K562 (cell line): ENCODE measurements around the gene UBE2Q1.

Experiments
- PHF8 ChIP-seq: fragments of 200-600 bp; sonication (generic); IDR thresholded peaks from 2 replicates; pipeline ENCODE4 v1.6.1; 2012; ENCODE audit warnings: mixed run types, mild to moderate bottlenecking, inconsistent platforms, low read length, moderate library complexity, borderline replicate concordance
- REST ChIP-seq, 2 experiments: fragments of 450-650 bp; formaldehyde crosslinking in 1 of 2; IDR thresholded peaks; 2 replicates each; pipeline versions ENCODE4 v1.4.0 to v1.6.1; 2014 to 2020; ENCODE audit warnings: mild to moderate bottlenecking in 2 of 2, borderline replicate concordance in 1 of 2, low read depth in 1 of 2
- TF ChIP-seq, protein P1 (sequence below), 3 experiments: IDR thresholded peaks in 2 of 3; conservative IDR thresholded peaks in 1 of 3; 2 replicates each; pipeline ENCODE4 v1.5.1; 2011 to 2012; ENCODE audit warnings: low read length in 3 of 3, mild to moderate bottlenecking in 3 of 3, control low read depth in 2 of 3, improper control_type of control experiment in 1 of 3, inconsistent platforms in 1 of 3, low read depth in 1 of 3, mixed read lengths in 1 of 3, moderate library complexity in 1 of 3; ENCODE audit not compliant: insufficient read depth in 2 of 3
- TF ChIP-seq, protein P2 (sequence below): sonication (generic); formaldehyde crosslinking; IDR thresholded peaks from 2 replicates; pipeline ENCODE4 v1.8.1; 2023; ENCODE audit warnings: mild to moderate bottlenecking, missing genetic modification reagents

- TF ChIP-seq, protein P1, sequence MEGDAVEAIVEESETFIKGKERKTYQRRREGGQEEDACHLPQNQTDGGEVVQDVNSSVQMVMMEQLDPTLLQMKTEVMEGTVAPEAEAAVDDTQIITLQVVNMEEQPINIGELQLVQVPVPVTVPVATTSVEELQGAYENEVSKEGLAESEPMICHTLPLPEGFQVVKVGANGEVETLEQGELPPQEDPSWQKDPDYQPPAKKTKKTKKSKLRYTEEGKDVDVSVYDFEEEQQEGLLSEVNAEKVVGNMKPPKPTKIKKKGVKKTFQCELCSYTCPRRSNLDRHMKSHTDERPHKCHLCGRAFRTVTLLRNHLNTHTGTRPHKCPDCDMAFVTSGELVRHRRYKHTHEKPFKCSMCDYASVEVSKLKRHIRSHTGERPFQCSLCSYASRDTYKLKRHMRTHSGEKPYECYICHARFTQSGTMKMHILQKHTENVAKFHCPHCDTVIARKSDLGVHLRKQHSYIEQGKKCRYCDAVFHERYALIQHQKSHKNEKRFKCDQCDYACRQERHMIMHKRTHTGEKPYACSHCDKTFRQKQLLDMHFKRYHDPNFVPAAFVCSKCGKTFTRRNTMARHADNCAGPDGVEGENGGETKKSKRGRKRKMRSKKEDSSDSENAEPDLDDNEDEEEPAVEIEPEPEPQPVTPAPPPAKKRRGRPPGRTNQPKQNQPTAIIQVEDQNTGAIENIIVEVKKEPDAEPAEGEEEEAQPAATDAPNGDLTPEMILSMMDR (IDR thresholded peaks at IDR 0.05 in 2 of 3, conservative IDR thresholded peaks at IDR 0.05 in 1 of 3; ENCODE audit: insufficient read depth in 2 of 3, low read depth in 1 of 3, low read length in 3 of 3): no peak
- no peak for TF ChIP-seq PHF8
- TF ChIP-seq, protein P2, sequence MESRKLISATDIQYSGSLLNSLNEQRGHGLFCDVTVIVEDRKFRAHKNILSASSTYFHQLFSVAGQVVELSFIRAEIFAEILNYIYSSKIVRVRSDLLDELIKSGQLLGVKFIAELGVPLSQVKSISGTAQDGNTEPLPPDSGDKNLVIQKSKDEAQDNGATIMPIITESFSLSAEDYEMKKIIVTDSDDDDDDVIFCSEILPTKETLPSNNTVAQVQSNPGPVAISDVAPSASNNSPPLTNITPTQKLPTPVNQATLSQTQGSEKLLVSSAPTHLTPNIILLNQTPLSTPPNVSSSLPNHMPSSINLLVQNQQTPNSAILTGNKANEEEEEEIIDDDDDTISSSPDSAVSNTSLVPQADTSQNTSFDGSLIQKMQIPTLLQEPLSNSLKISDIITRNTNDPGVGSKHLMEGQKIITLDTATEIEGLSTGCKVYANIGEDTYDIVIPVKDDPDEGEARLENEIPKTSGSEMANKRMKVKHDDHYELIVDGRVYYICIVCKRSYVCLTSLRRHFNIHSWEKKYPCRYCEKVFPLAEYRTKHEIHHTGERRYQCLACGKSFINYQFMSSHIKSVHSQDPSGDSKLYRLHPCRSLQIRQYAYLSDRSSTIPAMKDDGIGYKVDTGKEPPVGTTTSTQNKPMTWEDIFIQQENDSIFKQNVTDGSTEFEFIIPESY (CRISPR knock-in tag): no peak
- TF ChIP-seq REST (IDR thresholded peaks at IDR 0.05; ENCODE audit: borderline replicate concordance): no peak
- TF ChIP-seq REST (CRISPR knock-in tag; IDR thresholded peaks at IDR 0.05; ENCODE audit: low read depth): no peak
Observed at GRCh38 chr1:154553056-154554030, 5.1 kb downstream of the UBE2Q1 start.
